ENCODE measurements around the gene STXBP4. TPM values are rescaled to one million over a fixed set of nuclear protein-coding genes. Genes with fewer than 3 reads are reported as not detected.

The STXBP4 gene
- total RNA-seq, 1 experiment from 2014 or later, result 13.6 TPM

GRCh38 chr17:54924405-54924804 is 44.2 kb upstream of the STXBP4 start:
- no TSS peak for BruUV-seq (replicated peaks)
- intact Hi-C loops (cut with micrococcal nuclease), result no loop called here
- Histone ChIP-seq H3K79me2 (ENCODE audit: insufficient read depth, low read length) (no peaks in the 10 kb centered on the region), H3K4me3 (replicated peaks in 1 of 2; ENCODE audit: low read depth in 1 of 2, low read length in 2 of 2) (no peak overlapping the region), H3K9me3 (ENCODE audit: control insufficient read depth in 1 of 2, insufficient read depth in 1 of 2, low read depth in 1 of 2, low read length in 2 of 2) (no peaks in the 10 kb centered on the region), H3K36me3 (ENCODE audit: control insufficient read depth in 1 of 2, insufficient read depth in 2 of 2, low read length in 2 of 2) (peaks cover 13 to 20% of the 10 kb centered on the region in 2 experiments; a peak in 3 of 4 replicates), H3K9ac (ENCODE audit: low read length) (no peak overlapping the region), H3K4me2 (ENCODE audit: low read length) (no peak overlapping the region), H4K20me1 (ENCODE audit: insufficient read depth) (no peaks in the 10 kb centered on the region), H3K9me2 (ENCODE audit: insufficient read depth) (no peaks in the 10 kb centered on the region), H3K4me1 (ENCODE audit: control insufficient read depth in 1 of 2, insufficient read depth in 2 of 2, low read length in 2 of 2) (no peaks in the 10 kb centered on the region), H2AFZ (ENCODE audit: low read depth, low read length, poor library complexity, severe bottlenecking) (no peak overlapping the region), H3K27ac (ENCODE audit: low read depth, low read length) (no peak overlapping the region), H3K27me3 (ENCODE audit: insufficient read depth, low read length) (no peaks in the 10 kb centered on the region)
- ATAC-seq (no peak), DNase-seq (ENCODE audit: low read depth, low spot score) (no peak)
- POLR2A ChIA-PET, result no interaction called here
- TF ChIP-seq REST (IDR thresholded peaks at IDR 0.05; ENCODE audit: low read depth) (no peak), EGR1 (IDR thresholded peaks at IDR 0.05; ENCODE audit: low read depth) (no peak), EZH2 (IDR thresholded peaks at IDR 0.05) (no peak), SRF (IDR thresholded peaks at IDR 0.05; ENCODE audit: low read depth) (no peak), POLR2A (IDR thresholded peaks at IDR 0.05; ENCODE audit: borderline replicate concordance, extremely low read depth, insufficient read depth, insufficient read length) (no peak), ATF3 (IDR thresholded peaks at IDR 0.05) (no peak), ZBTB33 (IDR thresholded peaks at IDR 0.05; ENCODE audit: extremely low read depth, insufficient replicate concordance, low read length) (no peak), YY1 (IDR thresholded peaks at IDR 0.05; ENCODE audit: extremely low read depth, insufficient replicate concordance, low read depth, low read length) (no peak), ELF1 (IDR thresholded peaks at IDR 0.05; ENCODE audit: borderline replicate concordance, low read depth) (no peak), CBX3 (IDR thresholded peaks at IDR 0.05; ENCODE audit: low read depth) (no peak), CEBPB (IDR thresholded peaks at IDR 0.05; ENCODE audit: low read depth) (no peak), RAD21 (IDR thresholded peaks at IDR 0.05; ENCODE audit: low read depth) (no peak), MAX (IDR thresholded peaks at IDR 0.05) (no peak), SIN3A (IDR thresholded peaks at IDR 0.05; ENCODE audit: low read depth) (no peak), JUND (IDR thresholded peaks at IDR 0.05) (no peak), ZNF274 (IDR thresholded peaks at IDR 0.05; ENCODE audit: low read depth, low read length) (no peak), POLR2AphosphoS5 (IDR thresholded peaks at IDR 0.05; ENCODE audit: low read depth, low read length) (no peak), TCF7L2 (IDR thresholded peaks at IDR 0.05; ENCODE audit: borderline replicate concordance, extremely low read depth, insufficient read depth, insufficient read length) (no peak), EZH2phosphoT487 (IDR thresholded peaks at IDR 0.05; ENCODE audit: borderline replicate concordance) (no peak), CTCF (IDR thresholded peaks at IDR 0.05 in 2 of 3, conservative IDR thresholded peaks at IDR 0.05 in 1 of 3; ENCODE audit: borderline replicate concordance in 1 of 3, insufficient read depth in 1 of 3, low read depth in 2 of 3, low read length in 2 of 3) (no peak)
- CTCF ChIA-PET, result no interaction called here
- RAD21 ChIA-PET (ENCODE audit: low non-redundant PET in 1 of 2, low total read pairs in 2 of 2, uncharacterized antibody in 2 of 2, unreplicated experiment in 2 of 2), result no interaction called here
